Amygdala (tissue), 56 donors: Measurements from ENCODE around the gene MAGOHB.
A peak's percentile ranks its signal among the peaks of the same experiment; 100 is the strongest.
"Not testable (repeated sequence)": the region's sequence is repeated elsewhere in the genome, so short reads cannot be mapped to it uniquely, and the experiment has no call there.

Experiments used
- DNase-seq, 56 donors: peaks; one replicate each; lab custom pipeline; 2025; lab: John Stamatoyannopoulos, UW

Gene MAGOHB

GRCh38 chr12:10614056-10614370, 604 bp upstream of the MAGOHB start:
- DNase-seq, result no peak

GRCh38 chr12:10612984-10613348, 443 bp downstream of the MAGOHB start:
- DNase-seq, result no peak

- no peak for DNase-seq
Observed at GRCh38 chr12:10612110-10612509, 1.3 kb downstream of the MAGOHB start.

- DNase-seq, result not testable (repeated sequence)
Observed at GRCh38 chr12:10611258-10611657, 2.2 kb downstream of the MAGOHB start.

GRCh38 chr12:10610188-10610587, 3.2 kb downstream of the MAGOHB start:
- no peak for DNase-seq

- no peak for DNase-seq
Observed at GRCh38 chr12:10607885-10608458, 5.4 kb downstream of the MAGOHB start.

GRCh38 chr12:10601860-10602259, 11.5 kb downstream of the MAGOHB start:
- DNase-seq, result no peak

- no peak for DNase-seq
Observed at GRCh38 chr12:10600988-10601387, 12.4 kb downstream of the MAGOHB start.

GRCh38 chr12:10595881-10596280, 17.5 kb downstream of the MAGOHB start:
- no peak for DNase-seq

GRCh38 chr12:10590966-10591365, 22.4 kb downstream of the MAGOHB start:
- no peak for DNase-seq

GRCh38 chr12:10584415-10584814, 29.0 kb downstream of the MAGOHB start:
- no peak for DNase-seq

GRCh38 chr12:10582704-10583103, 30.7 kb downstream of the MAGOHB start:
- DNase-seq, result no peak

- not testable (repeated sequence) for DNase-seq
Observed at GRCh38 chr12:10582133-10582532, 31.3 kb downstream of the MAGOHB start.

- DNase-seq, result no peak
Observed at GRCh38 chr12:10574307-10574706, 39.1 kb downstream of the MAGOHB start.

GRCh38 chr12:10572021-10572490, 41.4 kb downstream of the MAGOHB start:
- not testable (repeated sequence) for DNase-seq

GRCh38 chr12:10571141-10571540, 42.3 kb downstream of the MAGOHB start:
- DNase-seq, result no peak

- DNase-seq, result no peak
Observed at GRCh38 chr12:10567813-10568212, 45.6 kb downstream of the MAGOHB start.

- DNase-seq, result no peak
Observed at GRCh38 chr12:10563966-10564365, 49.4 kb downstream of the MAGOHB start.

- DNase-seq, result no peak
Observed at GRCh38 chr12:10563002-10563401, 50.4 kb downstream of the MAGOHB start.

- peak in 4 of 56 donors; percentile 4 to 29 (median 18) for DNase-seq
Observed at GRCh38 chr12:10562306-10562933, 51.0 kb downstream of the MAGOHB start.

GRCh38 chr12:10559244-10559643, 54.2 kb downstream of the MAGOHB start:
- no peak for DNase-seq

GRCh38 chr12:10558789-10559188, 54.6 kb downstream of the MAGOHB start:
- DNase-seq, result no peak

GRCh38 chr12:10558301-10558700, 55.1 kb downstream of the MAGOHB start:
- no peak for DNase-seq
